T follicular helper cell (primary cell): ENCODE results near the gene TAS1R3.
"Not testable (repeated sequence)": the region's sequence is repeated elsewhere in the genome, so short reads cannot be mapped to it uniquely, and the experiment has no call there.

Experiments
- DNase-seq: peaks from one replicate; pipeline ENCODE4 v3.0.0-alpha.2; 2020; ENCODE audit warnings: low read depth

TAS1R3 gene

GRCh38 chr1:1309251-1310108, 21.6 kb upstream of the TAS1R3 start:
- no peak for DNase-seq

- DNase-seq, result no peak
These were observed 21.0 kb upstream of the TAS1R3 start for GRCh38 chr1:1310109-1310385.

- no peak for DNase-seq
These were observed 20.5 kb upstream of the TAS1R3 start for GRCh38 chr1:1310476-1311053.

GRCh38 chr1:1311107-1312104, 19.7 kb upstream of the TAS1R3 start:
- no peak for DNase-seq

GRCh38 chr1:1312450-1313314, 18.4 kb upstream of the TAS1R3 start:
- no peak for DNase-seq

- no peak for DNase-seq
These were observed 17.4 kb upstream of the TAS1R3 start for GRCh38 chr1:1313500-1314236.

- no peak for DNase-seq
These were observed 16.9 kb upstream of the TAS1R3 start for GRCh38 chr1:1314237-1314586.

GRCh38 chr1:1314678-1315335, 16.3 kb upstream of the TAS1R3 start:
- DNase-seq, result no peak

- no peak for DNase-seq
These were observed 15.6 kb upstream of the TAS1R3 start for GRCh38 chr1:1315435-1315954.

- DNase-seq, result not testable (repeated sequence)
These were observed 14.9 kb upstream of the TAS1R3 start for GRCh38 chr1:1316199-1316598.

- DNase-seq, result no peak
These were observed 13.7 kb upstream of the TAS1R3 start for GRCh38 chr1:1317420-1317819.

GRCh38 chr1:1318131-1318652, 12.9 kb upstream of the TAS1R3 start:
- no peak for DNase-seq

- no peak for DNase-seq
These were observed 12.1 kb upstream of the TAS1R3 start for GRCh38 chr1:1318777-1319645.

GRCh38 chr1:1319646-1319941, 11.5 kb upstream of the TAS1R3 start:
- no peak for DNase-seq

- DNase-seq, result no peak
These were observed 10.2 kb upstream of the TAS1R3 start for GRCh38 chr1:1320666-1321448.

GRCh38 chr1:1321477-1321876, 9.6 kb upstream of the TAS1R3 start:
- no peak for DNase-seq

- no peak for DNase-seq
These were observed 8.7 kb upstream of the TAS1R3 start for GRCh38 chr1:1322418-1322817.

- DNase-seq, result no peak
These were observed 8.1 kb upstream of the TAS1R3 start for GRCh38 chr1:1322952-1323351.
